ENCODE measurements around the gene NINL.
"Not testable (repeated sequence)": the region's sequence is repeated elsewhere in the genome, so short reads cannot be mapped to it uniquely, and the experiment has no call there.

The NINL gene

DNA sequence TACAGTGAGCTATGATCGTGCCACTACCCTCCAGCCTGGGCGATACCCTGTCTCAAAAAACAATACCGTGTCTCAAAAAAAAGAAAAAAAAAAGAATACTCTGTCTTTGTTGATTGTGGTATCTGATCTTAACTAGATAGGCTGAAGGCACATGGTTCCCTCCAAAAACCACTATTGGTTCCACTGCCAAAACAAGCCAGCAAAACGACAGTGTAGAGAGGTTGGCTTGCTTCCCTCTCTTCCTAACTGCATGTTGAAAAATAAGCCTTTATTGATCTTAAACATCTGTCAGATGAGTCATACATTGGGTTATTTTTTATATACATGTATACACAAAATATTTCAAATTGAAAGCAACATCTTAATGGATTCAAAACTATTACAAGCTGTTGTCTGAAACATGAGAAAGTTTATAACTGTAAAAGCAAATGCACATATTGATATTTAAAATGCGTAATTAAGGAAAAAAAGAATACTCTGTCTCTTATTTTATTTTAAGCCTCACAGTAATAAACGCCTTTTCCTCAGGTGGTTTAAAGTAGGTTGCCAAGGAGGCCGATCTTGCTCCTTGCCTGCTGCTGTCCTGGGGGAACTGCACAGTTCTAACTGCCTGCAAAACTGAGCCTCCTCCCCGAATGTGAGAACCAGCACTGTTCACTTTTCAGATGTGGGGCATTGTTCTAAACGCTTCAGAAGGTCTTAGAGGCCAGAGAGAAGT is 7.0 kb upstream of the NINL start:
- no peak for DNase-seq

- not testable (repeated sequence) for DNase-seq
Measured at GRCh38 chr20:25590778-25591177, 5.4 kb upstream of the NINL start.

GRCh38 chr20:25588491-25588890 is 3.2 kb upstream of the NINL start:
- DNase-seq: no peak

- DNase-seq: no peak
Measured at GRCh38 chr20:25587536-25587935, 2.2 kb upstream of the NINL start.

- DNase-seq: no peak
Measured at GRCh38 chr20:25586877-25587276, 1.5 kb upstream of the NINL start.

- DNase-seq: not testable (repeated sequence)
Measured at GRCh38 chr20:25583607-25584006, 1.7 kb downstream of the NINL start.

GRCh38 chr20:25580711-25581110 is 4.6 kb downstream of the NINL start:
- no peak for DNase-seq

DNA sequence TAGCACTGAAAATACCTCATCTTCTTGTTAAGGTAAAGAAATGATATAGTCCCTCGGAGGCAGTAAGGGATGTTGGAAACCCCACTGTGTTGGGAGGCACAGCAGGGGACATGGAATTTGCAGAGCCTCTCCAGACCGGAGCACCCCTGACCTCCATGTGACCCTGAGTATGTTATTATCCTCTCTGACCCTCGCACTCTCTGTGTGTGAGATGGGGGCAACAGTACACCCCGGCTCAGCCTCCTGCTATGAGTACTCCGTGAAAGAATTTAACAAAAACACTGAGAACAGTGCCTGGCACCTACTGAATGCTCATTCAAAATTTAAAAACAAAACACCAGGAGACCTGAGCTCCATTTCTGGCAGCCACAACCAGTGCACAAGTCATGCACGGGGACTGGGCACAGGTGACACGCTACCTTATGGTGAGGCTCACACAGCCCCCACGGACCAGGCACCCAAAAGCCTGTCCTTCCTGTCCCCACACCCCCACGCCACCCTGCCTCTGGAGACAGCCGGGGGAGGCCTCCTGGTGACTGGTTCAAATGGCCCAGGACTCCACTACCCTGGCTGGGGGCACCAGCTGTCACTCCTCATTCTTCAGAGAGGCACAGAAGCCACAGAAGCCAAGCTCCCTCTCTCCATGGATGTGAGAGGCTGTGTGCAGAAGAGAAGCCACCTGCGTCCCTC is 6.1 kb downstream of the NINL start:
- DNase-seq: peak; percentile 36

DNA sequence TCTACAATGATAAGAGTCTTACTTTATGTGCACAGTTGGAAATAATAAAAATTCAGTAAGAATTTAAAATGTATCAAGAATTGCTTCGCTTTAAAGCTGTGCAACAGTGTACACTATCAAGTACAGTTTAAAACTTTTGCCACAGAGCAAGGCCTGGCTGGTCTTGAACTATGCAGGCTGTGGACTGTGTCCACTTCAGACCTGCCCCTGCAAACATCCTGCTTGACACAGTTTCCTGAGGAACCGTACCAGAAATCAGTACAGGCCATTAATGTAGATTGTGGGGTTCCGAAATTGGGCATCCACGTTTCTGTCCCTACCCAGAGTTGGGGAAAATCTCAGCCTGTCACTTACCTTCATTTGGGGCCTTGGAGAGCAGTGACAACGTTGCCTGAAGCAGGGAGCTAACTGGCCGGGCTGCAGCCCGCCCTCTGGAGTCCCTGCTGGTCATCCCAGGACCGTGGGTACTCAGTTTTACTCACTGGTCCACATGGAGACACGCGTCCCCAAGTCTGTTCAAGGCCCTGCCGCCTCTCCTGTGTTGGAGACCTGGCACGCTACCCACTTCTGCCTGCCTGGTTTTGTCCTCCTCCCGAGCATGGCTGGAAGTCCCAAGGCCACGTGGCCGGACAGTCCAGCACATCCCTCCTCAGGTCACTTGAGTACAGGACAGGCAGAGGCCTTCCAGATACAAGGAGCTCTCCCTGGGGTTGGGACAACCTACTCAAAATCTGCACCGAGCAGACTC is 8.4 kb downstream of the NINL start:
- peak; percentile 28 for DNase-seq

DNA sequence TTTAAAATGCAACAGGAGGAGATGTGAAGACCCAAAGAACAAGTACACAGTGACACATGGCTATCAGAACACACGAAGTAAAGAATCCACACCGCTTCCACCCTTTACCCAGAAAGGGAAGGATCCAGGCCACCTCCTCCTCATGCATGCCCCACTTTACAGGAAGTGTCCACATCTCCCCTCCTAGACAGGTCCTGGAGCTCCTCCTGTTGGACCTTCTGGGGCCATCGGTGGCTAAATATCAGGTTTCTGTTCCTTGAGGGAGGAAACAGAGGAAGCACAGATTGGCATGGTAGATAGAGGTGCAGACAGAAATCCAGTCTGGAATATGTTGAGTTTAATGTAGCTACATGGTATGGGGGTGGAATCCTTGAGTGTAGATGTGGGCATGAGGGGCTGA is 10.9 kb downstream of the NINL start:
- peak; percentile 19 for DNase-seq

GRCh38 chr20:25573288-25574251 is 11.8 kb downstream of the NINL start:
- peak; percentile 5 for DNase-seq

- no peak for DNase-seq
Measured at GRCh38 chr20:25571817-25572216, 13.5 kb downstream of the NINL start.

DNA sequence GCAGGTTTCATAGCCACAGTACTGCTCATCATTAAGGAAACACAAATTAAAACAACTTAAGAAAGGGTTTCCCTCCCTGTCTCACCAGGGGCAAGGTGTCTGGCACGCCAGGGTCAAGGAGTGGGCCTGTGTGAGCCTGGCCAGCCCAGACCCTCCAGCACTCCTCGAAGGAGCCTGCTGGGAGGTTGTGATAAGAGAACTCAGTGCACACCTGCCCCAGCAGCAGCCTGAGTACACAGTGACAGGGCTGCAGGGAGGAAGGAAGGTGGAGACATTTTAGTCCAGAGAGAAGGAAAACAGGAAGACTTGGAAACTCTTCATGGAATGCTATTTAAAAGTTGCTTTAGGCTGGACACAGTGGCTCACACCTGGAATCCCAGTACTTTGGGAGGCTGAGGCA is 14.1 kb downstream of the NINL start:
- DNase-seq: peak; percentile 30

DNA sequence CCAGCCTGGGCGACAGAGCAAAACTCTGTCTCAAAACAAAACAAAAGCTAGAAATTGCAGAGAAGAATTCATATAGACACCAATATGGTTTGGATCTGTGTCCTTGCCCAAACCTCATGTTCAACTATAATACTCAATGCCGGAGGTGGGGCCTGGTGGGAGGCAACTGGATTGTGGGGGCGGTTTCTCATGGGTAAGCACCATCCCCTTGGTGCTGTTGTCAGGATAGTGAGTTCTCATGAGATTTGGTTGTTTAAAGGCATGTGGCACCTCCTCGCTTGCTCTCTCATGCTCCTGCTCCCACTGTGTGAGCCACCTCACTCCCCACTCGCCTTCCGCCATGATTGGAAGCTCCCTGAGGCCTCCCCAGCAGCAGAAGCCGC is 15.2 kb downstream of the NINL start:
- no peak for DNase-seq

GRCh38 chr20:25567286-25567685 is 18.0 kb downstream of the NINL start:
- no peak for DNase-seq

- DNase-seq: no peak
Measured at GRCh38 chr20:25566821-25567220, 18.5 kb downstream of the NINL start.

GRCh38 chr20:25565578-25566157 is 19.7 kb downstream of the NINL start:
- peak; percentile 19 for DNase-seq

DNA sequence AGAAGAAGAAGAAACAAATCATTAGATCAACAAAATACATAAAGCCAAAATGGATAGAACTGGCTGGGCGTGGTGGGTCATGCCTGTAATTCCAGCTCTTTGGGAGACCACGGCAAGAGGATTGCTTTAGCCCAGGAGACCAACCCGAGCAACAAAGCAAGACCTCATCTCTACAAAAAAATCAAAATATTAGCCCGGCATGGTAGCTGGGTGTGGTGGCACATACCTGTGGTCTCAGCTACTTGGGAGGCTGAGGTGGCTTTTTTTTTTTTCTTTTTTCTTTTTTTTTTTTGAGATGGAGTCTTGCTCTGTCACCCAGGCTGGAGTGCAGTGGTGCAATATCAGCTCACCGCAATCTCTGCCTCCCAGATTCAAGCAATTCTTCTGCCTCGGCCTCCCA is 21.5 kb downstream of the NINL start:
- peak; percentile 14 for DNase-seq

DNA sequence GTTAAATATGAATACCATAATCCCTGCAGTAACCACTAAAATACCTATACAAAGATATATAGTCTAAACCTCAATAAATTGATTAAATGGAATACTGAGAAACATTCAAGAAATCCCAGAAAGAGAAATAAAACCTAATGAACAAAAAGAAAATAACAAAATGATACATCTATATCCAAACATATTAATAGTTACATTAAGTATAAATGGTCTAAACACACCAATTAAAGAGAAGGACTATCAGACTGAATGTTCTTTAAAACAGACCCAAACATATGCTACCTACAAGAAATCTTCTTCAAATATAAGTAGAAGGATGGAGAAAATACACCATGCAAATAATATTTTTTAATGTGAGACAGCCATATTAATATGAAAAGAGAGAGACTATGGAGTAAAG is 22.0 kb downstream of the NINL start:
- DNase-seq: no peak

GRCh38 chr20:25561771-25562170 is 23.6 kb downstream of the NINL start:
- DNase-seq: peak; percentile 4

- DNase-seq: peak; percentile 51
Measured at GRCh38 chr20:25553819-25554296, 31.5 kb downstream of the NINL start.

DNA sequence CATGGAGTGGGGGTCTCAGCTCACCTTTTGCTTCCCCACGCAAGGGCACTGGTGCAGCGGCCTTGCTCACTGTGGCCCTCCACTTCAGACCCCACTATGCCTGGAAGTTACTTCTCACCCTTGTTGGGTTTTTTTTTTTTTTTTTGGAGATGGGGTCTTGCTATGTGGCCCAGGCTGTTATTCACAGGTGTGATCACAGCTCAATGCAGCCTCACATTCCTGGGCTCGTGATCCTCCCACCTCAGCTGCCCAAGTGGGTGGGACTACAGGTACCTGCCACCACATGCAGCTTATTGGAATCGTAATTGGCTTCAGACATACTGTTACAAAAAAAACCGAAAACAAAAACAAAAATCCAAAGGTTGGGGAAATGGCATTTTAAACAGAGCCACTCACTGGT is 32.4 kb downstream of the NINL start:
- no peak for DNase-seq

Measured in activated effector memory CD4-positive, alpha-beta T cell treated with anti-CD3 and anti-CD28 coated beads, Interleukin-2, amount 50 U/mL, for 16 hours (primary cell).